IMR-90 (cell line): ENCODE measurements around the gene PSMB3.

ENCODE experiments used
- BHLHE40 ChIP-seq: fragments of 150-350 bp; IDR thresholded peaks from 2 replicates; pipeline ENCODE4 v1.6.1; 2016; ENCODE audit warnings: mild to moderate bottlenecking, low read depth, low read length
- CEBPB ChIP-seq: IDR thresholded peaks from 2 replicates; pipeline ENCODE4 v1.6.1; 2012; ENCODE audit warnings: low read depth, low read length, improper control_type of control experiment
- CHD1 ChIP-seq: IDR thresholded peaks from 2 replicates; pipeline ENCODE4 v1.6.1; 2012; ENCODE audit warnings: low read depth, low read length, improper control_type of control experiment
- CTCF ChIP-seq: conservative IDR thresholded peaks from 2 replicates; pipeline ENCODE4 v1.5.1; 2012; ENCODE audit warnings: mild to moderate bottlenecking, low read depth, low read length, improper control_type of control experiment
- ELK1 ChIP-seq: fragments of 150-350 bp; IDR thresholded peaks from 2 replicates; pipeline ENCODE4 v1.6.1; 2016; ENCODE audit warnings: low read depth, mild to moderate bottlenecking, low read length, moderate library complexity, borderline replicate concordance
- FOS ChIP-seq: fragments of 150-350 bp; IDR thresholded peaks from 2 replicates; pipeline ENCODE4 v1.6.1; 2016; ENCODE audit warnings: low read depth, low read length
- MAFK ChIP-seq: IDR thresholded peaks from 2 replicates; pipeline ENCODE4 v1.6.1; 2012; ENCODE audit warnings: low read depth, low read length, improper control_type of control experiment
- MAZ ChIP-seq: IDR thresholded peaks from 2 replicates; pipeline ENCODE4 v1.6.1; 2012; ENCODE audit warnings: low read depth, mild to moderate bottlenecking, low read length, improper control_type of control experiment, moderate library complexity, borderline replicate concordance
- NFE2L2 ChIP-seq: fragments of 150-350 bp; IDR thresholded peaks from 2 replicates; pipeline ENCODE4 v1.6.1; 2016; ENCODE audit warnings: low read depth, mild to moderate bottlenecking, low read length
- POLR2A ChIP-seq: IDR thresholded peaks from 2 replicates; pipeline ENCODE4 v1.6.1; 2012; ENCODE audit warnings: mild to moderate bottlenecking, low read depth, low read length
- RAD21 ChIP-seq: IDR thresholded peaks from 2 replicates; pipeline ENCODE4 v1.6.1; 2012; ENCODE audit warnings: low read length, improper control_type of control experiment
- RCOR1 ChIP-seq: IDR thresholded peaks from 2 replicates; pipeline ENCODE4 v1.6.1; 2012; ENCODE audit warnings: mild to moderate bottlenecking, low read length, improper control_type of control experiment; ENCODE audit not compliant: insufficient replicate concordance
- RFX5 ChIP-seq: IDR thresholded peaks from 2 replicates; pipeline ENCODE4 v1.8.0; 2012; ENCODE audit warnings: low read depth, mild to moderate bottlenecking, low read length, moderate library complexity
- USF2 ChIP-seq: fragments of 150-350 bp; IDR thresholded peaks from 2 replicates; pipeline ENCODE4 v1.6.1; 2017; ENCODE audit warnings: mild to moderate bottlenecking, antibody characterized with exemption, low read length, low read depth

DNA sequence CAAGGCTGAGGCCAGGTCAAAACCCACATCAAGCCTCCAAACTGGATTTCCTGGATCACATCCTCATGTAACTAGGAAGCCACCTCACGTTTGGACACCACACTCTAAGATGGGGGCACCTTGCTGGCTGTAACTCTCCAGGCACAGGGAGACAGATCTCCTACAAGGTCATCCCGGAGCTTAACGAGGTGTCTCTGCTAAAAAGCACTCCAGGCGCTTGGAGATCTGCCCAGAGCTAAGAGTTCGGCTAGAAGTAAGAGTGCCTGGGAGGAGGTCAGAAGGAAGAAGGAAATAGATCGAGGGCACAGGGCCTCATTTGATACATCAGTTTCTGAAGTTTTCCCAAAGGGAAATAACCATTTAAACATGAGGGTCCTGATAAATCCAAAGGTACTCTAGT is 15.9 kb downstream of the PSMB3 start:
- TF ChIP-seq CTCF (no peak), POLR2A (no peak), ELK1 (no peak), USF2 (no peak), FOS (no peak), CHD1 (no peak), MAZ (no peak), BHLHE40 (no peak), RFX5 (no peak), NFE2L2 (no peak), CEBPB (no peak), RAD21 (no peak), MAFK (no peak), RCOR1 (no peak)
